HG02759 (cell line): ENCODE data around the gene GTF2A1L.

Source experiments
- ATAC-seq: cut with Tn5 transposase; IDR thresholded peaks from one replicate; pipeline ENCODE4 v1.9.1; 2021; ENCODE audit warnings: mild to moderate bottlenecking, moderate library complexity; ENCODE audit not compliant: unreplicated experiment

Gene GTF2A1L

DNA sequence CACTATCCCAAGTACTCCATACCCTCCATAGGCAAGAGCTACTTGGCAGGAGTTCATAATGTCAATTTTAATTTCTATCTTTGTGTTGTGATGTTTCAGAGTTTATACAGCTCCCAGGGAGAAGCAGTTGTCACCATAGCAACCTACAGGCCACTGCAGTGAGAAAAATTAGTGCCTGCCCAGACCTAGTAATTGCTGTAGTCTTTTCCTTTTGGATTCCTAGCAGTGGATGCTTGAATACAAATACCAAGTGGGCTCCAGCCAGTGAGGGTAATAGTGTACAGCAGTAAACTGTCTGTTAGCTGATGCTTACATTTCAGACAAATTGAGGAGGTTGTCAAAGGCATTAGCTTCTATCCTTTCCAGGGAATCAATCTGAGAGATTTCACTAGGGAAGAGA lies 111.2 kb downstream of the GTF2A1L start:
- no peak for ATAC-seq
